Hepatocyte (in vitro differentiated cells): ENCODE measurements around the gene SRP14. TPM values are rescaled to one million over a fixed set of nuclear protein-coding genes. Genes with fewer than 3 reads are reported as not detected.

Experiments
- DNase-seq: peaks from one replicate; pipeline ENCODE4 v3.0.0-alpha.2; 2016; ENCODE audit warnings: low spot score
- H2AFZ ChIP-seq: fragments of 200-600 bp; sonication (generic); 2 replicates; pipeline ENCODE4 v1.6.0; 2016; ENCODE audit warnings: antibody characterized with exemption, mild to moderate bottlenecking
- H3K27ac ChIP-seq: fragments of 200-600 bp; sonication (generic); 2 replicates; pipeline ENCODE4 v1.5.1; 2016; ENCODE audit warnings: mild to moderate bottlenecking
- H3K27me3 ChIP-seq: fragments of 200-600 bp; sonication (generic); 2 replicates; pipeline ENCODE4 v1.6.1; 2016
- H3K36me3 ChIP-seq: fragments of 200-600 bp; sonication (generic); replicated peaks from 2 replicates; pipeline ENCODE4 v1.5.1; 2016; ENCODE audit warnings: low read depth; ENCODE audit not compliant: insufficient read depth
- H3K4me1 ChIP-seq: fragments of 200-600 bp; sonication (generic); 2 replicates; pipeline ENCODE4 v1.5.1; 2016; ENCODE audit warnings: mild to moderate bottlenecking, moderate library complexity; ENCODE audit not compliant: insufficient read depth
- H3K4me2 ChIP-seq: fragments of 200-600 bp; sonication (generic); 2 replicates; pipeline ENCODE4 v1.6.0; 2016
- H3K4me3 ChIP-seq: fragments of 200-600 bp; sonication (generic); 2 replicates; pipeline ENCODE4 v1.5.1; 2016; ENCODE audit warnings: mild to moderate bottlenecking
- H3K79me2 ChIP-seq: fragments of 200-600 bp; sonication (generic); 2 replicates; pipeline ENCODE4 v1.6.0; 2017; ENCODE audit warnings: mild to moderate bottlenecking
- H3K9me2 ChIP-seq: fragments of 200-600 bp; sonication (generic); replicated peaks from 2 replicates; pipeline ENCODE4 v1.6.0; 2017; ENCODE audit warnings: mild to moderate bottlenecking; ENCODE audit not compliant: insufficient read depth
- H3K9me3 ChIP-seq: fragments of 200-600 bp; sonication (generic); 2 replicates; pipeline ENCODE4 v1.5.1; 2016; ENCODE audit warnings: low read depth, mild to moderate bottlenecking
- H4K20me1 ChIP-seq: fragments of 200-600 bp; sonication (generic); 2 replicates; pipeline ENCODE4 v1.6.0; 2016; ENCODE audit warnings: mild to moderate bottlenecking; ENCODE audit not compliant: insufficient read depth, poor library complexity, severe bottlenecking
- EZH2 ChIP-seq: fragments of 200-600 bp; sonication (generic); IDR thresholded peaks from 2 replicates; pipeline ENCODE4 v1.6.1; 2016; ENCODE audit warnings: antibody characterized with exemption, mild to moderate bottlenecking, borderline replicate concordance
- EZH2phosphoT487 ChIP-seq: fragments of 200-600 bp; sonication (generic); IDR thresholded peaks from one replicate; pipeline ENCODE4 v1.6.1; 2018; ENCODE audit warnings: antibody characterized with exemption, mild to moderate bottlenecking, low read depth, moderate library complexity; ENCODE audit not compliant: unreplicated experiment, severe bottlenecking
- WGBS: methylation state at CpG from one replicate; pipeline ENCODE4 v1.1.6; 2016; ENCODE audit warnings: low lambda C conversion rate; ENCODE audit errors: missing lambda C conversion rate; 5-methylcytosine and 5-hydroxymethylcytosine counted together
- polyA plus RNA-seq: library from polyadenylated mRNA; unstranded; fragments of >200 nt; fragmentation: Nextera tagmentation; extraction: Ambion mirVana; gene quantifications from 2 replicates; pipeline ENCODE4 v1.2.1, GENCODE V29; 2016
- total RNA-seq: library from RNA; depleted of rRNA; stranded (reverse); fragments of >200 nt; gene quantifications from 2 replicates; pipeline ENCODE4 v1.2.3, GENCODE V29; 2014
- TF ChIP-seq, protein P1 (sequence below): fragments of 200-600 bp; sonication (generic); IDR thresholded peaks from 2 replicates; pipeline ENCODE4 v1.5.1; 2016; ENCODE audit warnings: antibody characterized with exemption, mild to moderate bottlenecking; ENCODE audit not compliant: poor library complexity

SRP14 gene
- total and polyA plus RNA-seq, 2 experiments from 2014 or later, result 219 to 827 TPM

DNA sequence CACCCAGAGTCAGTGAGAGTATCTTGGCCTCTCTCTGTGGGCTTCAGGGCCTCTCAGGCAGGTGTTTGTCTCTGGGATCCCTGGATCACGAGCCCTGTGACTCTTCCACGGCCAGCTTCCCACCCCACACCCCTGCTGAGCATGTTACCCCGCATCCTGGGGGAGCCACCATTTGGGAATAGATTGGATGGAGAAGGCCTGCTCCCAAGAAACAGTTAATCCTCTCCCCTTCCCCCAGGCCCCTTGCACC, 15.5 kb upstream of the SRP14 start:
- no peaks in the 10 kb centered on the region for H3K79me2 ChIP-seq
- H3K4me3 ChIP-seq, result no peak overlapping the region
- no peak overlapping the region for H3K4me2 ChIP-seq
- DNase-seq, result no peak
- WGBS, result 85% methylated on average over 3 of the region's 3 CpGs
- no peaks in the 10 kb centered on the region for H3K9me3 ChIP-seq
- H3K36me3 ChIP-seq, result no peaks in the 10 kb centered on the region
- peaks cover 15% of the 10 kb centered on the region for H3K4me1 ChIP-seq
- H3K9me2 ChIP-seq, result no peaks in the 10 kb centered on the region
- H2AFZ ChIP-seq, result no peak overlapping the region
- no peaks in the 10 kb centered on the region for H3K27me3 ChIP-seq
- TF ChIP-seq, protein P1, sequence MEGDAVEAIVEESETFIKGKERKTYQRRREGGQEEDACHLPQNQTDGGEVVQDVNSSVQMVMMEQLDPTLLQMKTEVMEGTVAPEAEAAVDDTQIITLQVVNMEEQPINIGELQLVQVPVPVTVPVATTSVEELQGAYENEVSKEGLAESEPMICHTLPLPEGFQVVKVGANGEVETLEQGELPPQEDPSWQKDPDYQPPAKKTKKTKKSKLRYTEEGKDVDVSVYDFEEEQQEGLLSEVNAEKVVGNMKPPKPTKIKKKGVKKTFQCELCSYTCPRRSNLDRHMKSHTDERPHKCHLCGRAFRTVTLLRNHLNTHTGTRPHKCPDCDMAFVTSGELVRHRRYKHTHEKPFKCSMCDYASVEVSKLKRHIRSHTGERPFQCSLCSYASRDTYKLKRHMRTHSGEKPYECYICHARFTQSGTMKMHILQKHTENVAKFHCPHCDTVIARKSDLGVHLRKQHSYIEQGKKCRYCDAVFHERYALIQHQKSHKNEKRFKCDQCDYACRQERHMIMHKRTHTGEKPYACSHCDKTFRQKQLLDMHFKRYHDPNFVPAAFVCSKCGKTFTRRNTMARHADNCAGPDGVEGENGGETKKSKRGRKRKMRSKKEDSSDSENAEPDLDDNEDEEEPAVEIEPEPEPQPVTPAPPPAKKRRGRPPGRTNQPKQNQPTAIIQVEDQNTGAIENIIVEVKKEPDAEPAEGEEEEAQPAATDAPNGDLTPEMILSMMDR, result no peak
- TF ChIP-seq EZH2, result no peak
- no peak for TF ChIP-seq EZH2phosphoT487
- no peaks in the 10 kb centered on the region for H4K20me1 ChIP-seq
- no peak overlapping the region for H3K27ac ChIP-seq

DNA sequence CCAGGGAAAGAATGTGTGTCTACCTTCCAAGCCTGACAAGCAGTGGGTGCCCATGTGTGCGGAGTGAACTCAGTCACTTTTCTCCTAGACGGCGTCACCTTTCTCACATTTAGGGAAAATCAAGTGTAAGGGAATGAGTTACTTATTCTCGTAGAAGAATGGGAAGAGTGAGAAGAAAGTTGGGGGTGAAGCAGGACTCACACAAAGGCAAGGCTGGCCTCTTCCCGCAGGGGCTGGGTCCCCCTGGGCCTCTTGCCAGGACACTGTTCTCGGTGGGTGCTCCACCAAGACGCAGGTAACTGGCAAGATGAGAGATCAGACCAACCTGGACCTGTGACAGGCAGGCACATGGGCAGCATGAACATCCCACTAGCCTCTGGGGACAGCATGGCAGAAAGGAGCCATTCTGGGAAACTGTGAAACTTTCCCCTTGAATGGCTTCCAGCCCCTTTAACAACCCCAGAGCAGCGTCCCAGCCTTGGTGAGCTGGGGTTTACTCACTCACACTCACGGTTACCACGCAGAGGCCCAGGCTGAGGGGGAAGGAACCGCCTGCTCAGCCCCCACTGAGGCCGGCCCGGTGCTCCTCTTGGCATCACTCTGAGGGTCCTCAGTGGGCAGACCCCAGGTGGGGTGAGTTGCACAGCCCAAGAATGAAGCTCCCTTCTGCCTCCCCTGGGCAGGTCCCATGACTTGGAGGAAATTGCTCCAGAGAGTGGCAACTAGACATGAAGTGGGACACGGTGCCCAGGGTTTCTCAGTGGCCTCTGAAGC, 15.0 kb upstream of the SRP14 start:
- Histone ChIP-seq H4K20me1 (no peaks in the 10 kb centered on the region), H3K9me3 (no peaks in the 10 kb centered on the region), H3K4me3 (no peak overlapping the region), H3K36me3 (no peaks in the 10 kb centered on the region), H3K27ac (no peak overlapping the region), H3K9me2 (no peaks in the 10 kb centered on the region), H3K4me2 (no peak overlapping the region), H3K4me1 (peaks cover 15% of the 10 kb centered on the region), H3K27me3 (no peaks in the 10 kb centered on the region), H3K79me2 (no peaks in the 10 kb centered on the region), H2AFZ (no peak overlapping the region)
- no peak for TF ChIP-seq EZH2phosphoT487
- TF ChIP-seq EZH2, result no peak
- TF ChIP-seq, protein P1, result no peak
- no peak for DNase-seq
- WGBS, result 90% methylated on average over 13 of the region's 14 CpGs

DNA sequence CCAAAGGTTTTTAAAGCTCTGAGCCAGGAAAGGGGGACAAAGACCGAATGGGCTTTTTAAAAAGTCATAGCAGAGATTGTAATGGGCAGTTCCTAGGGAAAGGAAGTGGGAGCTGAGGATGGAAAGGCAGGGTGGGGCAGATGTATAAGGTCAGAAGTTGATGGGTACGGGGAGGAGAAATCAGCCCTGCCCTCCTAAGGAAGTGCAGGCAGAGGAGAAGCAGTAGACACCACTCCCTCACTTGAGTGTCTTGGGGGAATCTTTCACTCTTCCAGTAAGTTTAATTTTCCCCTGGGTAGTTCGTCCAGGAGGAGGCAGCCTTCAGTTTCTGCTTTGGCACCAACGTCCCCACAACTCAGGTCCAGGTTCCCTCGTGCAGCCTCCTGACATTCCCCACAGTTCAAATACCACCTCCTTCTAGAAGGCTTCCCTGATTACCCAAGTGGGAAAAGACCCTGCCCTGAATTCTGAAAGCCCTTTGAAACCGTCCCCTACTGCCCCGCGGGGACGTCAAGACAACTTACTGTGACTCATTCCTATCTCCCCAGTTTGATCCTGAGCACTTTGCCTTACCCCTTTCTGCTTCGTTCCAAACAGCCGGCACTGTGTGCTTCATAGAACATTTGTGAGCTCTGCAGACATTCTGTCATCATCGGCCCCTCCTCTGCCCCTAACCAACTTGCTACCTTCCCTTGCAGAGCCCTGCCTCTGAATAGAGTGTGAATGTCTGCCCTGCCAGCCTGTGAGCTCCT, 14.3 kb upstream of the SRP14 start:
- Histone ChIP-seq H3K36me3 (no peaks in the 10 kb centered on the region), H3K27me3 (no peaks in the 10 kb centered on the region), H3K9me2 (no peaks in the 10 kb centered on the region), H3K4me2 (no peak overlapping the region), H3K9me3 (no peaks in the 10 kb centered on the region), H3K27ac (peak overlapping the region; percentile 56), H3K4me1 (peaks cover 15% of the 10 kb centered on the region), H4K20me1 (no peaks in the 10 kb centered on the region), H3K4me3 (no peak overlapping the region), H2AFZ (no peak overlapping the region), H3K79me2 (no peaks in the 10 kb centered on the region)
- no peak for DNase-seq
- TF ChIP-seq, protein P1, result peak; percentile 18
- TF ChIP-seq EZH2 (no peak), EZH2phosphoT487 (no peak)
- WGBS, result 76% methylated on average over 12 of the region's 12 CpGs
